Measurements from ENCODE around the gene RPGRIP1. TPM values are rescaled to one million over a fixed set of nuclear protein-coding genes. Genes with fewer than 3 reads are reported as not detected.

RPGRIP1 gene
- total RNA-seq, 4 donors from 2014 or later, result 0.22 to 0.90 (median 0.78) TPM; not detected in 1

DNA sequence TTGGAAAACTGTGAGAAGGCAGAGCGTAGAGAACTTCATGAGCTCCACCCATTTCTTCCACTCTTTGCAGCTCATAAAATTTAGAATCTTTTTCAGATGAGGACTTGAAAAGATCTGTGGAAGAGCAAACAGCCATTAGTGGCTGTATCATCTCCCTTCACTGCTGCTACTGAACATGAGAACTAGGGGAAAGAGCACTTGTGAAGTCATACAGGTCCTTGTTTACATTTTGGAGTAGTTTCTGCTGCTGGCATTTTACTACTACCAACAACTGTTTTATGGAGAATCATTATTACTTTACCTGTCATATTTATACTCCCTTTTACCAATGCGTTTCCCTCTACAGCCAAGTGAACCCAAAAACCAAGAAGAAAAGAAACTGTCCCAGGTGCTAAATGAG lies 41.0 kb downstream of the RPGRIP1 start:
- no peak for TF ChIP-seq POLR2A (IDR thresholded peaks at IDR 0.05)
- TF ChIP-seq, protein P1, sequence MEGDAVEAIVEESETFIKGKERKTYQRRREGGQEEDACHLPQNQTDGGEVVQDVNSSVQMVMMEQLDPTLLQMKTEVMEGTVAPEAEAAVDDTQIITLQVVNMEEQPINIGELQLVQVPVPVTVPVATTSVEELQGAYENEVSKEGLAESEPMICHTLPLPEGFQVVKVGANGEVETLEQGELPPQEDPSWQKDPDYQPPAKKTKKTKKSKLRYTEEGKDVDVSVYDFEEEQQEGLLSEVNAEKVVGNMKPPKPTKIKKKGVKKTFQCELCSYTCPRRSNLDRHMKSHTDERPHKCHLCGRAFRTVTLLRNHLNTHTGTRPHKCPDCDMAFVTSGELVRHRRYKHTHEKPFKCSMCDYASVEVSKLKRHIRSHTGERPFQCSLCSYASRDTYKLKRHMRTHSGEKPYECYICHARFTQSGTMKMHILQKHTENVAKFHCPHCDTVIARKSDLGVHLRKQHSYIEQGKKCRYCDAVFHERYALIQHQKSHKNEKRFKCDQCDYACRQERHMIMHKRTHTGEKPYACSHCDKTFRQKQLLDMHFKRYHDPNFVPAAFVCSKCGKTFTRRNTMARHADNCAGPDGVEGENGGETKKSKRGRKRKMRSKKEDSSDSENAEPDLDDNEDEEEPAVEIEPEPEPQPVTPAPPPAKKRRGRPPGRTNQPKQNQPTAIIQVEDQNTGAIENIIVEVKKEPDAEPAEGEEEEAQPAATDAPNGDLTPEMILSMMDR (IDR thresholded peaks at IDR 0.05), result no peak
- TF ChIP-seq EP300 (IDR thresholded peaks at IDR 0.05), result no peak
- WGBS, 2 donors, result 86 to 90% methylated on average over 2 of the region's 2 CpGs
- H3K27me3 ChIP-seq, result no peaks in the 10 kb centered on the region
- no peak overlapping the region for H3K4me3 ChIP-seq
- H3K36me3 ChIP-seq, result no peaks in the 10 kb centered on the region
- H3K9me3 ChIP-seq, result no peaks in the 10 kb centered on the region
- DNase-seq (ENCODE audit: low spot score in 2 of 2), result no peak
- H3K4me1 ChIP-seq, result no peaks in the 10 kb centered on the region
- no peak overlapping the region for H3K27ac ChIP-seq

DNA sequence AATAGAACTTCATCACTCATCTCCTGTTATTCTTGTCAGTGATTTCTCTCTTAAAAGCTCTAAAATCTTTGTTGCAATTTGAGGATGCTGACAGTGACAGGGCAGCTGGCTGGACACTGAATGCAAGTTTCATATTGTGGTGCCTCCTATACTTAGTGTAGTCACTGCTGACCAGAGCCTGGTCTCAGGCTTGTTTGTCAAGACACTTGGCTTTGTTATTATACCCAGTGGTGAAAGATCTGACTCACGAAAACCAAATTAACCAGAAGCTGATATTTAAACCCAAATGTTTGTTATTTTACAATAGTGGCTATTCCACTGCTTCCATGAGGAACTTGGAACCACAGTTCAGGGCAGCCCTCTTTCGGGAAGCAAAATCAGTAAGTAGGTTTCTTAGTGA lies 42.8 kb downstream of the RPGRIP1 start:
- TF ChIP-seq, protein P1 (IDR thresholded peaks at IDR 0.05), result no peak
- Histone ChIP-seq H3K9me3 (no peaks in the 10 kb centered on the region), H3K4me3 (no peak overlapping the region), H3K36me3 (no peaks in the 10 kb centered on the region), H3K27ac (no peak overlapping the region), H3K4me1 (no peaks in the 10 kb centered on the region), H3K27me3 (no peaks in the 10 kb centered on the region)
- WGBS, 2 donors, result 46 to 71% methylated on average over 2 of the region's 2 CpGs
- DNase-seq (ENCODE audit: low spot score in 2 of 2), result no peak

DNA sequence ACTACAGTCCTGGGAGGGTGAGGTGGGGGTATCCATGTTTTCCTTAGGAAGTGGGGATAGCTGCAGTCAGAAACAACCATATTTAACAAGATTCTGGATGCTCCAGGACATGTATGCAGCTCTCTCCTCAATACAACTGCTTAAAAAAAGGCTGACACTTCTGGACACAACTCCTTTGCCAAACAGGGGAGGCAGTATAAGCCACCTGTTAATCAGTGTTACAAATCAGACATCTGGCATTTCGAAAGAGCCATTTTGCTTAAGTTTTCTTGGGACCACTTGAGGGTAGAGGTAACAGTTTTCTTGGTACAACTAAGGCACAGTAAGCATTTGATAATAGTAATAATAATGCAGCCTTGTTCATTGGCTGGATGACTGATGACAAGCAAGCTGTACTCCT lies 47.1 kb downstream of the RPGRIP1 start:
- no peak overlapping the region for H3K4me3 ChIP-seq
- WGBS, 2 donors, result 91 to 95% methylated on average over 1 of the region's 1 CpG
- DNase-seq (ENCODE audit: low spot score in 2 of 2), result no peak
- no peak overlapping the region for H3K27ac ChIP-seq
- H3K36me3 ChIP-seq, result no peaks in the 10 kb centered on the region
- TF ChIP-seq POLR2A (IDR thresholded peaks at IDR 0.05) (no peak), EP300 (IDR thresholded peaks at IDR 0.05) (no peak)
- TF ChIP-seq, protein P1 (IDR thresholded peaks at IDR 0.05), result no peak
- no peaks in the 10 kb centered on the region for H3K27me3 ChIP-seq
- no peaks in the 10 kb centered on the region for H3K9me3 ChIP-seq
- H3K4me1 ChIP-seq, result no peaks in the 10 kb centered on the region

Other genes starting within 250 kb of the RPGRIP1 start
- not detected for gene TPPP2, start 249.9 kb upstream of the RPGRIP1 start, total RNA-seq
- not detected for gene RNASE13, start 245.3 kb upstream of the RPGRIP1 start, total RNA-seq
- gene RNASE7, start 237.7 kb upstream of the RPGRIP1 start, total RNA-seq, result not detected
- not detected for gene RNASE8, start 222.3 kb upstream of the RPGRIP1 start, total RNA-seq
- 100 to 1,000 TPM in 1 of 4 donors, 10 to 100 TPM in 3; 72.5 to 128 (median 80.9) TPM for gene ARHGEF40, start 209.8 kb upstream of the RPGRIP1 start, total RNA-seq
- gene ZNF219, start 181.4 kb upstream of the RPGRIP1 start, total RNA-seq, result 10 to 100 TPM; 28.6 to 90.3 (median 34.9) TPM
- gene TMEM253, start 179.0 kb upstream of the RPGRIP1 start, total RNA-seq, result under 1 TPM in 2 of 4 donors, not detected in 2; 0.44 to 0.63 TPM
- under 1 TPM in 1 of 4 donors, not detected in 3; 0.39 TPM for gene OR5AU1, start 124.0 kb upstream of the RPGRIP1 start, total RNA-seq
- gene HNRNPC, start 10.6 kb upstream of the RPGRIP1 start, total RNA-seq, result 100 to 1,000 TPM; 349 to 485 (median 426) TPM
- 10 to 100 TPM; 47.5 to 69.0 (median 60.7) TPM for gene SUPT16H, start 103.9 kb downstream of the RPGRIP1 start, total RNA-seq
- gene CHD8, start 176.0 kb downstream of the RPGRIP1 start, total RNA-seq, result 10 to 100 TPM; 45.9 to 68.2 (median 65.6) TPM
- gene RAB2B, start 196.9 kb downstream of the RPGRIP1 start, total RNA-seq, result 10 to 100 TPM; 20.6 to 33.9 (median 26.2) TPM
- 10 to 100 TPM; 28.0 to 45.2 (median 39.9) TPM for gene TOX4, start 197.1 kb downstream of the RPGRIP1 start, total RNA-seq
- gene METTL3, start 231.3 kb downstream of the RPGRIP1 start, total RNA-seq, result 10 to 100 TPM; 45.3 to 65.4 (median 58.6) TPM
- 10 to 100 TPM in 2 of 4 donors, 1 to 10 TPM in 2; 8.5 to 11.7 (median 9.3) TPM for gene SALL2, start 246.3 kb downstream of the RPGRIP1 start, total RNA-seq